NCI-H1092 (cell line): ENCODE results near the gene OR10P1.
"Not testable (repeated sequence)": the region's sequence is repeated elsewhere in the genome, so short reads cannot be mapped to it uniquely, and the experiment has no call there.

Experiments
- DNase-seq: peaks from one replicate; lab custom pipeline; 2025; lab: John Stamatoyannopoulos, UW

OR10P1 gene

GRCh38 chr12:55636853-55637252 lies at the start of gene OR10P1:
Gene OR10P1, plus strand, starts transcription at chr12:55636892. Its CDS starts 0 bp downstream, at chr12:55636892.
- no peak for DNase-seq

- not testable (repeated sequence) for DNase-seq
Measured at GRCh38 chr12:55590152-55590551, 46.5 kb upstream of the OR10P1 start.

GRCh38 chr12:55607821-55608594 lies 28.7 kb upstream of the OR10P1 start:
- DNase-seq = no peak

GRCh38 chr12:55610598-55610997 lies 26.1 kb upstream of the OR10P1 start:
- DNase-seq = no peak

- no peak for DNase-seq
Measured at GRCh38 chr12:55612646-55613045, 24.0 kb upstream of the OR10P1 start.

- no peak for DNase-seq
Measured at GRCh38 chr12:55614764-55615163, 21.9 kb upstream of the OR10P1 start.

- DNase-seq = peak; percentile 47
Measured at GRCh38 chr12:55619354-55620138, 17.1 kb upstream of the OR10P1 start.

- DNase-seq = no peak
Measured at GRCh38 chr12:55624056-55624455, 12.6 kb upstream of the OR10P1 start.

GRCh38 chr12:55626154-55626553 lies 10.5 kb upstream of the OR10P1 start:
- no peak for DNase-seq

- DNase-seq = no peak
Measured at GRCh38 chr12:55629058-55629841, 7.4 kb upstream of the OR10P1 start.

GRCh38 chr12:55631056-55631455 lies 5.6 kb upstream of the OR10P1 start:
- no peak for DNase-seq

- no peak for DNase-seq
Measured at GRCh38 chr12:55631733-55632132, 5.0 kb upstream of the OR10P1 start.

GRCh38 chr12:55633151-55633550 lies 3.5 kb upstream of the OR10P1 start:
- DNase-seq = no peak

GRCh38 chr12:55636116-55636655 lies 506 bp upstream of the OR10P1 start:
- DNase-seq = no peak

GRCh38 chr12:55637467-55637866 lies 775 bp downstream of the OR10P1 start:
- no peak for DNase-seq

GRCh38 chr12:55641595-55641994 lies 4.9 kb downstream of the OR10P1 start:
- no peak for DNase-seq

- DNase-seq = no peak
Measured at GRCh38 chr12:55642267-55642666, 5.6 kb downstream of the OR10P1 start.

GRCh38 chr12:55642669-55643068 lies 6.0 kb downstream of the OR10P1 start:
- no peak for DNase-seq

GRCh38 chr12:55644591-55644990 lies 7.9 kb downstream of the OR10P1 start:
- DNase-seq = no peak

GRCh38 chr12:55647027-55647426 lies 10.3 kb downstream of the OR10P1 start:
- no peak for DNase-seq

GRCh38 chr12:55650620-55651298 lies 14.1 kb downstream of the OR10P1 start:
- not testable (repeated sequence) for DNase-seq

- DNase-seq = no peak
Measured at GRCh38 chr12:55651299-55651683, 14.6 kb downstream of the OR10P1 start.
